Loucy (cell line): ENCODE data around the gene CDK18.

ENCODE experiments used
- CTCF ChIP-seq: fragments of 200-600 bp; sonication (generic); conservative IDR thresholded peaks from 2 replicates; pipeline ENCODE4 v1.5.1; 2014; ENCODE audit warnings: mild to moderate bottlenecking, antibody characterized with exemption, low read length
- EZH2phosphoT487 ChIP-seq: fragments of 200-600 bp; IDR thresholded peaks from 2 replicates; pipeline ENCODE4 v1.6.1; 2018; ENCODE audit warnings: antibody characterized with exemption, mild to moderate bottlenecking, moderate library complexity, borderline replicate concordance

- TF ChIP-seq CTCF: no peak
- no peak for TF ChIP-seq EZH2phosphoT487
Measured at GRCh38 chr1:205465392-205465791, 39.1 kb upstream of the CDK18 start.
